IMR-90 (cell line): Measurements from ENCODE around the gene ZNF358. TPM values are rescaled to one million over a fixed set of nuclear protein-coding genes. Genes with fewer than 3 reads are reported as not detected.

Experiments used
- ATAC-seq: fragments of 200-7000 bp; cut with Tn5 transposase; 2 replicates; pipeline ENCODE4 v1.9.1; 2020; ENCODE audit warnings: low read depth, mild to moderate bottlenecking, moderate library complexity
- BruUV-seq: library from RNA; stranded (reverse); fragments of 400-500 nt; replicated peaks from 2 replicates; lab custom pipeline; 2021; lab: Mats Ljungman, UMichigan
- CTCF ChIA-PET: fragments of 300-600 bp; formaldehyde crosslinking; extraction: SDS; loops from one replicate; lab custom pipeline; 2021; ENCODE audit warnings: antibody characterized with exemption; lab: Yijun Ruan, JAX
- POLR2A ChIA-PET: fragments of 300-600 bp; sonication (Branson Sonifier 250); formaldehyde crosslinking; loops from one replicate; lab custom pipeline; 2022; ENCODE audit warnings: antibody characterized with exemption; ENCODE audit not compliant: unreplicated experiment; lab: Charles Lee
- DNase-seq: peaks from one replicate; pipeline ENCODE4 v3.0.0; 2013
- H2AFZ ChIP-seq: replicated peaks from 2 replicates; pipeline ENCODE3; 2013; ENCODE audit warnings: low read length, mild to moderate bottlenecking; ENCODE audit not compliant: poor library complexity
- H2AK5ac ChIP-seq: 2 replicates; pipeline ENCODE4 v1.6.1; 2013; ENCODE audit warnings: low read depth, low read length, inconsistent platforms
- H2AK9ac ChIP-seq: replicated peaks from 2 replicates; pipeline ENCODE3; 2013; ENCODE audit warnings: mild to moderate bottlenecking, low read depth, low read length, moderate library complexity; ENCODE audit not compliant: poor library complexity
- H2BK120ac ChIP-seq: 2 replicates; pipeline ENCODE4 v1.6.1; 2013; ENCODE audit warnings: low read depth, low read length, inconsistent platforms
- H2BK15ac ChIP-seq: 3 replicates; pipeline ENCODE4 v1.6.1; 2013; ENCODE audit warnings: low read depth, low read length, inconsistent platforms
- H2BK20ac ChIP-seq: 2 replicates; pipeline ENCODE4 v1.6.1; 2013; ENCODE audit warnings: low read depth, mild to moderate bottlenecking, inconsistent platforms, low read length, moderate library complexity
- H2BK5ac ChIP-seq: 2 replicates; pipeline ENCODE4 v1.6.1; 2013; ENCODE audit warnings: mild to moderate bottlenecking, low read depth, low read length, inconsistent platforms; ENCODE audit not compliant: poor library complexity, severe bottlenecking
- H3K14ac ChIP-seq: replicated peaks from 2 replicates; pipeline ENCODE4 v1.6.1; 2013; ENCODE audit warnings: low read depth, low read length, inconsistent platforms
- H3K18ac ChIP-seq: 2 replicates; pipeline ENCODE4 v1.6.1; 2013; ENCODE audit warnings: low read depth, low read length, control low read depth
- H3K23ac ChIP-seq: 2 replicates; pipeline ENCODE4 v1.6.1; 2013; ENCODE audit warnings: low read depth, low read length, inconsistent platforms
- H3K27ac ChIP-seq: 2 replicates; pipeline ENCODE4 v1.5.1; 2013; ENCODE audit warnings: mild to moderate bottlenecking, control low read depth, low read length; ENCODE audit not compliant: insufficient read depth
- H3K27me3 ChIP-seq: 2 replicates; pipeline ENCODE4 v1.6.1; 2013; ENCODE audit warnings: low read length; ENCODE audit not compliant: control insufficient read depth, insufficient read depth
- H3K36me3 ChIP-seq: 2 replicates; pipeline ENCODE4 v1.6.1; 2013; ENCODE audit warnings: low read length, mixed read lengths; ENCODE audit not compliant: control insufficient read depth, insufficient read depth
- H3K4ac ChIP-seq: 2 replicates; pipeline ENCODE4 v1.6.1; 2013; ENCODE audit warnings: low read depth, low read length, inconsistent platforms
- H3K4me1 ChIP-seq: 2 replicates; pipeline ENCODE4 v1.6.1; 2013; ENCODE audit warnings: low read length, mixed read lengths; ENCODE audit not compliant: control insufficient read depth, insufficient read depth
- H3K4me2 ChIP-seq: 2 replicates; pipeline ENCODE4 v1.6.1; 2013; ENCODE audit warnings: low read depth, mild to moderate bottlenecking, control low read depth, low read length, moderate library complexity
- H3K4me3 ChIP-seq: 2 replicates; pipeline ENCODE4 v1.5.1; 2013; ENCODE audit warnings: low read depth, mild to moderate bottlenecking, control low read depth, low read length, moderate library complexity; ENCODE audit not compliant: insufficient read depth
- H3K56ac ChIP-seq: 2 replicates; pipeline ENCODE4 v1.6.1; 2013; ENCODE audit warnings: low read length, inconsistent platforms; ENCODE audit not compliant: insufficient read depth; ENCODE audit errors: extremely low read depth
- H3K79me1 ChIP-seq, 2 experiments: 2 replicates each; pipeline ENCODE4 v1.6.1; 2013; ENCODE audit warnings: low read length in 2 of 2, inconsistent platforms in 1 of 2, low read depth in 1 of 2
- H3K9ac ChIP-seq: 2 replicates; pipeline ENCODE4 v1.6.1; 2013; ENCODE audit warnings: low read depth, low read length, control low read depth
- H3K9me1 ChIP-seq: 2 replicates; pipeline ENCODE4 v1.6.1; 2013; ENCODE audit warnings: low read length, inconsistent platforms; ENCODE audit not compliant: insufficient read depth
- H3K9me3 ChIP-seq: 2 replicates; pipeline ENCODE4 v1.6.1; 2013; ENCODE audit warnings: low read length; ENCODE audit not compliant: control insufficient read depth, insufficient read depth
- H4K20me1 ChIP-seq: 2 replicates; pipeline ENCODE4 v1.6.1; 2013; ENCODE audit warnings: low read length, inconsistent platforms; ENCODE audit not compliant: insufficient read depth
- H4K5ac ChIP-seq: 2 replicates; pipeline ENCODE4 v1.6.1; 2013; ENCODE audit warnings: mild to moderate bottlenecking, low read depth, low read length, control low read depth
- H4K8ac ChIP-seq, 2 experiments: 2 replicates each; pipeline ENCODE4 v1.6.1; 2013; ENCODE audit warnings: low read depth in 2 of 2, low read length in 2 of 2, control low read depth in 1 of 2, inconsistent platforms in 1 of 2
- H4K91ac ChIP-seq: 2 replicates; pipeline ENCODE4 v1.6.1; 2013; ENCODE audit warnings: low read depth, low read length, inconsistent platforms; ENCODE audit not compliant: insufficient read depth
- FOS ChIP-seq: fragments of 150-350 bp; IDR thresholded peaks from 2 replicates; pipeline ENCODE4 v1.6.1; 2016; ENCODE audit warnings: low read depth, low read length
- SMC3 ChIP-seq: fragments of 150-350 bp; IDR thresholded peaks from 2 replicates; pipeline ENCODE4 v1.6.1; 2016; ENCODE audit warnings: low read depth, mild to moderate bottlenecking, antibody characterized with exemption, low read length, moderate library complexity
- WGBS, 2 experiments: methylation state at CpG; one replicate each; pipeline versions ENCODE4 v1.1.5 to v1.1.7; 2013; ENCODE audit warnings: missing lambda C conversion rate in 2 of 2; ENCODE audit not compliant: insufficient read length in 1 of 2; ENCODE audit errors: extremely low coverage in 2 of 2; 5-methylcytosine and 5-hydroxymethylcytosine counted together
- dilution Hi-C: fragments of 300-500 bp; cut with HindIII; formaldehyde crosslinking; loops from one replicate; pipeline ENCODE4 v1.14.3; 2018; ENCODE audit warnings: low sequenced_read_pairs; ENCODE audit not compliant: unreplicated experiment
- in situ Hi-C: fragments of 300-500 bp; cut with MboI; formaldehyde crosslinking; loops from 3 replicates; pipeline ENCODE4 v1.14.3; 2019; ENCODE audit warnings: low sequenced_read_pairs, inconsistent platforms, mixed read lengths
- intact Hi-C: fragments of 100-400 bp; cut with micrococcal nuclease; formaldehyde crosslinking; loops from 2 replicates; pipeline ENCODE4 v1.10.0; 2022
- polyA plus RNA-seq, 3 experiments: library from polyadenylated mRNA; depleted of rRNA; stranded (reverse); fragments of >200 nt; gene quantifications; 2 replicates each; pipeline ENCODE4 v1.2.3, GENCODE V29; 2012; ENCODE audit warnings: low replicate concordance in 1 of 3
- total RNA-seq: library from RNA; depleted of rRNA; stranded (reverse); fragments of >200 nt; gene quantifications from 2 replicates; pipeline ENCODE4 v1.2.3, GENCODE V29; 2012

The ZNF358 gene
- total and polyA plus RNA-seq, 2 of the 4 experiments (the other 2 are of a cell fraction), result 5.4 to 30.7 TPM

- Histone ChIP-seq H4K5ac (no peak overlapping the region), H3K56ac (no peak overlapping the region), H3K4me2 (no peak overlapping the region), H3K36me3 (peaks cover 49% of the 10 kb centered on the region), H3K4ac (no peak overlapping the region), H4K8ac (no peak overlapping the region), H2BK5ac (no peak overlapping the region), H2AK5ac (no peak overlapping the region), H2AK9ac (no peak overlapping the region), H3K27ac (no peak overlapping the region), H4K20me1 (no peaks in the 10 kb centered on the region), H3K9me1 (0 out of 2 replicates have a peak, but pooled peaks cover 2% of the 10 kb centered on the region), H3K79me1 (no peaks in the 10 kb centered on the region), H3K9ac (no peak overlapping the region), H3K9me3 (no peaks in the 10 kb centered on the region), H3K4me3 (no peak overlapping the region), H2BK120ac (no peak overlapping the region), H3K4me1 (no peaks in the 10 kb centered on the region), H2BK15ac (no peak overlapping the region), H3K27me3 (no peaks in the 10 kb centered on the region), H2BK20ac (no peak overlapping the region), H4K91ac (no peak overlapping the region), H3K18ac (no peak overlapping the region), H3K14ac (no peak overlapping the region), H2AFZ (no peak overlapping the region), H3K23ac (no peak overlapping the region)
- dilution Hi-C loops (no loop called here), in situ Hi-C loops (no loop called here), intact Hi-C loops (no loop called here)
- no peak for TF ChIP-seq SMC3
- TF ChIP-seq FOS, result no peak
- no peak for ATAC-seq
- WGBS, 2 experiments, result 95% methylated on average over 15 of the region's 31 CpGs; no CpG with 5 or more reads in 1 of the 2 experiments
- no TSS peak for BruUV-seq
- POLR2A ChIA-PET, result interaction anchor here (0.6 kb wide), 1 partner anchor 32 kb away, joined by 4 read pairs; no protein-coding TSS in a partner anchor
- CTCF ChIA-PET, result interaction anchor here (0.6 kb wide), 1 partner anchor 11 kb away, joined by 6 read pairs; no protein-coding TSS in a partner anchor
- no peak for DNase-seq
Measured at GRCh38 chr19:7469669-7470285, 46.1 kb upstream of the ZNF358 start.
